Calu3 (cell line): ENCODE results near the gene FBXO4. TPM values are rescaled to one million over a fixed set of nuclear protein-coding genes. Genes with fewer than 3 reads are reported as not detected.

Source experiments
- BruUV-seq: library from RNA; stranded (reverse); fragments of 400-500 nt; replicated peaks from 2 replicates; lab custom pipeline; 2021; lab: Mats Ljungman, UMichigan
- CTCF ChIA-PET: fragments of 300-600 bp; sonication (Branson Sonifier 250); formaldehyde crosslinking; loops from one replicate; lab custom pipeline; 2022; ENCODE audit warnings: antibody characterized with exemption; lab: Charles Lee
- DNase-seq: peaks from one replicate; pipeline ENCODE4 v3.0.0; 2022
- H3K27ac Mint-ChIP-seq: one replicate; pipeline ENCODE4 v1.8.0; 2022; ENCODE audit warnings: mixed read lengths; ENCODE audit not compliant: unreplicated experiment
- H3K27me3 Mint-ChIP-seq: one replicate; pipeline ENCODE4 v1.8.0; 2022; ENCODE audit warnings: mixed read lengths; ENCODE audit not compliant: unreplicated experiment
- H3K36me3 Mint-ChIP-seq: one replicate; pipeline ENCODE4 v1.8.0; 2022; ENCODE audit warnings: mild to moderate bottlenecking, moderate library complexity, mixed read lengths; ENCODE audit not compliant: insufficient read depth, unreplicated experiment
- H3K4me1 Mint-ChIP-seq: one replicate; pipeline ENCODE4 v1.8.0; 2022; ENCODE audit warnings: mild to moderate bottlenecking, low read depth, mixed read lengths; ENCODE audit not compliant: unreplicated experiment
- H3K4me3 Mint-ChIP-seq: one replicate; pipeline ENCODE4 v1.8.0; 2022; ENCODE audit warnings: mild to moderate bottlenecking, low read depth, moderate library complexity, mixed read lengths; ENCODE audit not compliant: unreplicated experiment
- H3K9me3 Mint-ChIP-seq: one replicate; pipeline ENCODE4 v1.8.0; 2022; ENCODE audit warnings: low read depth, mixed read lengths; ENCODE audit not compliant: unreplicated experiment
- intact Hi-C: fragments of 100-400 bp; cut with micrococcal nuclease; formaldehyde crosslinking; loops from one replicate; pipeline ENCODE4 v1.10.0; 2022; ENCODE audit not compliant: unreplicated experiment
- total RNA-seq: library from RNA; stranded (reverse); gene quantifications from 2 replicates; pipeline ENCODE4 v1.2.3, GENCODE V29; 2022
- TF ChIP-seq, protein P1 (sequence below): fragments of 200-600 bp; IDR thresholded peaks from one replicate; pipeline ENCODE4 v1.8.0; 2022; ENCODE audit warnings: antibody characterized with exemption; ENCODE audit not compliant: unreplicated experiment

Gene FBXO4
- total RNA-seq, 1 experiment from 2014 or later: 8.9 TPM

GRCh38 chr5:41878643-41879478 lies 46.2 kb upstream of the FBXO4 start:
- Mint-ChIP-seq H3K4me3 (no peak overlapping the region), H3K9me3 (peaks cover 2% of the 10 kb centered on the region), H3K27me3 (no peaks in the 10 kb centered on the region), H3K36me3 (no peaks in the 10 kb centered on the region), H3K27ac (no peak overlapping the region), H3K4me1 (no peaks in the 10 kb centered on the region)
- TF ChIP-seq, protein P1, sequence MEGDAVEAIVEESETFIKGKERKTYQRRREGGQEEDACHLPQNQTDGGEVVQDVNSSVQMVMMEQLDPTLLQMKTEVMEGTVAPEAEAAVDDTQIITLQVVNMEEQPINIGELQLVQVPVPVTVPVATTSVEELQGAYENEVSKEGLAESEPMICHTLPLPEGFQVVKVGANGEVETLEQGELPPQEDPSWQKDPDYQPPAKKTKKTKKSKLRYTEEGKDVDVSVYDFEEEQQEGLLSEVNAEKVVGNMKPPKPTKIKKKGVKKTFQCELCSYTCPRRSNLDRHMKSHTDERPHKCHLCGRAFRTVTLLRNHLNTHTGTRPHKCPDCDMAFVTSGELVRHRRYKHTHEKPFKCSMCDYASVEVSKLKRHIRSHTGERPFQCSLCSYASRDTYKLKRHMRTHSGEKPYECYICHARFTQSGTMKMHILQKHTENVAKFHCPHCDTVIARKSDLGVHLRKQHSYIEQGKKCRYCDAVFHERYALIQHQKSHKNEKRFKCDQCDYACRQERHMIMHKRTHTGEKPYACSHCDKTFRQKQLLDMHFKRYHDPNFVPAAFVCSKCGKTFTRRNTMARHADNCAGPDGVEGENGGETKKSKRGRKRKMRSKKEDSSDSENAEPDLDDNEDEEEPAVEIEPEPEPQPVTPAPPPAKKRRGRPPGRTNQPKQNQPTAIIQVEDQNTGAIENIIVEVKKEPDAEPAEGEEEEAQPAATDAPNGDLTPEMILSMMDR: no peak
- CTCF ChIA-PET: no interaction called here
- BruUV-seq: no TSS peak
- intact Hi-C loops: no loop called here
- DNase-seq: no peak

DNA sequence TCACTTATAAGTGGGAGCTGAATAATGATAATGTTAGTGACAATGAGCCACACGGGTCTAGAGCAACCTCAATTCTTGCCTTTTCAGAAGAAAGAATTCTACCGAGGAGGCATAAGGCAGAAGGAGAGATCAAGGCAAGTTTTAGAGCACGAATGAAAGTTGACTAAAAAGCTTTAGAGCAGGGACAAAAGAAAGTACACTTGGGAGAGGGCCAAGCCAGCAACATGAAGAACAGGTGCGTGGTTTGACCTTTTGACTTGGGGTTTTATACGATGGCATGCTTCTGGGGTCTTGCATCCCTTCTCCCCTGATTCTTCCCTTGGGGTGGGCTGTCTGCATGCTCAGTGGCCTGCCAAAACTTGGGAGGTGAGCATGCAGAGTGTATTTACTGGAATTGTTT lies 42.3 kb upstream of the FBXO4 start:
- CTCF ChIA-PET: no interaction called here

DNA sequence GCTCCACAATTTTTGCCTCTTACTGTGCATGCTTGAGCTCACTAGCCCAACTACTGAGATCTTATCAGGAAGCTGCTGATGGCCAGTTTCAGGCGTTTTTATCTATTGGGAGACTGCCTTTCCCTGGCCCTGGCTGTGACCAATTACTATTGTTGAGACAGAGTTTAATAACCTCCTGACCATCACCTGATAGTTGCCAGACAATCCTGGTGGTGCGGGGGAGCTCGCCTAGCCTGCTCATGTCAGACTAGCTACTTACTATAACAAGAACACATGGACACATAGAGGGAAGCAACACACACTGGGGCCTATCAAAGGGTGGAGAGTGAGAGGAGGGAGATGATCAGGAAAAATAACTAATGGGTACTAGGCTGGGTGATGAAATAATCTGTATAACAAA lies 41.8 kb upstream of the FBXO4 start:
- CTCF ChIA-PET: interaction anchor here (0.6 kb wide), 1 partner anchor 26 kb away, joined by 3 read pairs; no protein-coding TSS in a partner anchor
- Mint-ChIP-seq H3K9me3 (peaks cover 2% of the 10 kb centered on the region), H3K27ac (no peak overlapping the region), H3K4me1 (no peaks in the 10 kb centered on the region), H3K36me3 (no peaks in the 10 kb centered on the region), H3K27me3 (no peaks in the 10 kb centered on the region), H3K4me3 (no peak overlapping the region)
- no TSS peak for BruUV-seq
- no peak for DNase-seq
- TF ChIP-seq, protein P1: no peak
- intact Hi-C loops: no loop called here

More for the DNA sequence above, 42.3 kb upstream of the FBXO4 start:
- peaks cover 2% of the 10 kb centered on the region for H3K9me3 Mint-ChIP-seq
- TF ChIP-seq, protein P1: no peak
- H3K4me1 Mint-ChIP-seq: no peaks in the 10 kb centered on the region
- no peak overlapping the region for H3K27ac Mint-ChIP-seq
- no peak for DNase-seq
- no TSS peak for BruUV-seq
- H3K4me3 Mint-ChIP-seq: no peak overlapping the region
- H3K27me3 Mint-ChIP-seq: no peaks in the 10 kb centered on the region
- intact Hi-C loops: no loop called here
- no peaks in the 10 kb centered on the region for H3K36me3 Mint-ChIP-seq

DNA sequence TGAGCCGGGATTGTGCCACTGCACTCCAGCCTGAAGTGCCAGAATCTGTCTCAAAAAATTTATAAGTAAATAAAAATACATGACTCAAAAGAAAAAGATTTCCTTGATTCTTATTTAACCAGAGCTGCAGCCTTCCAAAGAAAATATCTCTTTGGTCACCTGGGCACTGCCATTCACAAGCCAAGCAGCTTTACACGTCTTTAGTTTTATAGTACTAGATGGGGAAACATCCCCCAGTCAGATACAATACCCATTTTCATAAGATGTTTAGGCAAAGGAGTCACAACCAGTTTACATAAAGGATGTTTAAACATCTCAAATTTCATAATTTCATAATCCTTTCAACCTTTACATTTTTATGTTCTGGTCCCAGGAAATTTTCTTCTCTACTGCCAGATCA lies 41.1 kb upstream of the FBXO4 start:
- Mint-ChIP-seq H3K27ac (no peak overlapping the region), H3K36me3 (no peaks in the 10 kb centered on the region), H3K9me3 (peaks cover 2% of the 10 kb centered on the region), H3K4me1 (no peaks in the 10 kb centered on the region), H3K27me3 (no peaks in the 10 kb centered on the region), H3K4me3 (no peak overlapping the region)
- DNase-seq: no peak
- no TSS peak for BruUV-seq
- TF ChIP-seq, protein P1: no peak
- intact Hi-C loops: no loop called here
- CTCF ChIA-PET: no interaction called here
